ENCODE data around the gene DRICH1. TPM values are rescaled to one million over a fixed set of nuclear protein-coding genes. Genes with fewer than 3 reads are reported as not detected.
"Not testable (repeated sequence)": the region's sequence is repeated elsewhere in the genome, so short reads cannot be mapped to it uniquely, and the experiment has no call there.

DRICH1 gene
- total RNA-seq, 2 experiments from 2014 or later: 0.23 TPM; not detected in 1

GRCh38 chr22:23574371-23574811, 57.7 kb downstream of the DRICH1 start:
- DNase-seq: no peak

GRCh38 chr22:23573701-23574235, 58.4 kb downstream of the DRICH1 start:
- CTCF ChIA-PET; ATAC-seq; H3K4me1 Mint-ChIP-seq (ENCODE audit: low read depth); intact Hi-C loops (cut with micrococcal nuclease); DNase-seq; POLR2A ChIA-PET; H3K9me3 Mint-ChIP-seq; H3K27ac Mint-ChIP-seq; H3K36me3 Mint-ChIP-seq (ENCODE audit: low read depth); H3K4me3 Mint-ChIP-seq: not testable (repeated sequence)
- peaks cover 19% of the 10 kb centered on the region for H3K27me3 Mint-ChIP-seq

More at GRCh38 chr22:23574371-23574811, 57.7 kb downstream of the DRICH1 start:
- no peak overlapping the region for H3K4me3 Mint-ChIP-seq
- no peaks in the 10 kb centered on the region for H3K36me3 Mint-ChIP-seq (ENCODE audit: low read depth)
- ChIA-PET POLR2A (no interaction called here), CTCF (no interaction called here)
- TF ChIP-seq CTCF (IDR thresholded peaks at IDR 0.05): no peak
- intact Hi-C loops (cut with micrococcal nuclease): no loop called here
- no peak overlapping the region for H3K27ac Mint-ChIP-seq
- H3K9me3 Mint-ChIP-seq: no peaks in the 10 kb centered on the region
- peaks cover 24% of the 10 kb centered on the region for H3K27me3 Mint-ChIP-seq
- ATAC-seq: no peak
- peaks cover 4% of the 10 kb centered on the region for H3K4me1 Mint-ChIP-seq (ENCODE audit: low read depth)

- ATAC-seq; H3K4me3 Mint-ChIP-seq; H3K27ac Mint-ChIP-seq; POLR2A ChIA-PET; intact Hi-C loops (cut with micrococcal nuclease); H3K4me1 Mint-ChIP-seq (ENCODE audit: low read depth); H3K9me3 Mint-ChIP-seq; H3K36me3 Mint-ChIP-seq (ENCODE audit: low read depth); DNase-seq: not testable (repeated sequence)
- CTCF ChIA-PET: interaction anchor here (1.2 kb wide), 1 partner anchor 17 kb away, joined by 3 read pairs; no protein-coding TSS in a partner anchor
- H3K27me3 Mint-ChIP-seq: peaks cover 17% of the 10 kb centered on the region
Observed at GRCh38 chr22:23573106-23573505, 59.0 kb downstream of the DRICH1 start.

GRCh38 chr22:23571486-23571885, 60.6 kb downstream of the DRICH1 start:
- ChIA-PET POLR2A (no interaction called here), CTCF (no interaction called here)
- H3K27me3 Mint-ChIP-seq: peaks cover 19% of the 10 kb centered on the region
- intact Hi-C loops (cut with micrococcal nuclease): no loop called here
- no peak overlapping the region for H3K27ac Mint-ChIP-seq
- peaks cover under 1% of the 10 kb centered on the region for H3K4me1 Mint-ChIP-seq (ENCODE audit: low read depth)
- H3K4me3 Mint-ChIP-seq: no peak overlapping the region
- TF ChIP-seq CTCF (IDR thresholded peaks at IDR 0.05): no peak
- ATAC-seq (no peak), DNase-seq (no peak)
- H3K9me3 Mint-ChIP-seq: no peaks in the 10 kb centered on the region
- H3K36me3 Mint-ChIP-seq (ENCODE audit: low read depth): no peaks in the 10 kb centered on the region

GRCh38 chr22:23570681-23571080, 61.4 kb downstream of the DRICH1 start:
- Mint-ChIP-seq H3K36me3 (ENCODE audit: low read depth) (no peaks in the 10 kb centered on the region), H3K4me1 (ENCODE audit: low read depth) (peaks cover 2% of the 10 kb centered on the region), H3K27ac (no peak overlapping the region), H3K4me3 (no peak overlapping the region), H3K27me3 (peaks cover 16% of the 10 kb centered on the region), H3K9me3 (no peaks in the 10 kb centered on the region)
- TF ChIP-seq CTCF (IDR thresholded peaks at IDR 0.05): no peak
- intact Hi-C loops (cut with micrococcal nuclease): no loop called here
- no peak for DNase-seq
- ATAC-seq: no peak
- CTCF ChIA-PET: no interaction called here
- POLR2A ChIA-PET: no interaction called here

GRCh38 chr22:23569716-23570115, 62.4 kb downstream of the DRICH1 start:
- ChIA-PET POLR2A (interaction anchor here (0.9 kb wide), 1 partner anchor 18 kb away, joined by 3 read pairs; no protein-coding TSS in a partner anchor), CTCF (interaction anchor here (1.7 kb wide), 1 partner anchor 22 kb away, joined by 6 read pairs; no protein-coding TSS in a partner anchor)
- Mint-ChIP-seq H3K4me3 (no peak overlapping the region), H3K27me3 (peaks cover 18% of the 10 kb centered on the region), H3K4me1 (ENCODE audit: low read depth) (peaks cover 6% of the 10 kb centered on the region), H3K27ac (no peak overlapping the region), H3K9me3 (no peaks in the 10 kb centered on the region), H3K36me3 (ENCODE audit: low read depth) (no peaks in the 10 kb centered on the region)
- TF ChIP-seq CTCF (IDR thresholded peaks at IDR 0.05): no peak
- ATAC-seq: no peak
- intact Hi-C loops (cut with micrococcal nuclease): no loop called here
- DNase-seq: no peak

All from activated CD8-positive, alpha-beta T cell treated with anti-CD3 and anti-CD28 coated beads for 36 hours (primary cell).